GM15510 (cell line): ENCODE measurements around the gene CHMP1A.

Experiments
- POLR2A ChIP-seq: IDR thresholded peaks from 3 replicates; pipeline ENCODE4 v1.6.1; 2011; ENCODE audit warnings: borderline replicate concordance; ENCODE audit not compliant: insufficient read length; ENCODE audit errors: extremely low read depth

CHMP1A gene

DNA sequence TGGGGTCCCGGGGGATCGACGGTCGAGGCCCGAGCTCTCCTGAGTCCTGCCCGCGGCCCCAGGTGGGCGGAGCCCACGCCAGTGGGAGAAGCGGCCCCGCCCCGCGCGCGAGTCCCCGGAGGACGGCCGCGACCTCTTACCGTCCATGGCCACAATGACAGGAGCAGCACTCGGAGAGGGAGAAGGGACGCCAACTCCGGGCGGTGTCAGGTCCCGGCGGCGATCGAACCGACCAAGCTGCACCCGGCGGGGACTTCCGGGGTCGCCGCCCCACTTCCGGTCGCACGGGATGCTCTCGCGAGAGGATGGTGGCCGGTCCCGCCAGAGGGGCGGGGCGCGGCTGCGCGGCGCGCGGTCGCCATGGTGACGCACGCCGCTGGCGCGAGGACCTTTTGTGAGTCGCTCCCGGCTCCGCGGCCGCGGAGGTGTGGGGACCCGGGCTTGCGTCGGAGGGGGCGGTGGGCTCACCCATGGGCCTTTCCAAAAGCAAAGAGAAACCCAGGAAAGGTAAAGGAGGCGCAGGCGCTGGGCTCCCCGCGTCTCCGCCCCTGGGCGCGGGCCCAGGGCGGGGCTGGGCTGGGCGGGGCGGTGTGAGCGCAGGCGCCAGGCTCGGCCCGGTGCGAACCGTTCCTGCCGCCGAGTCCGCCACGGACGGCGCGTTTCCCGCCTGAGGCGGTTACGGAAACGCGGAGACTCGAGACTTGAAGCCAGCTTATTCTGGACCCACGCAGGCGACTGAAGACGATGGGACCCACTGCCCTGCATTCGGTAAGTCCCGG, at the start of gene CHMP1A, which contains the start of gene SPATA33:
Gene CHMP1A, minus strand, starts transcription at position 267 of the 779 bp plus-strand sequence. Its CDS starts 120 bp downstream, at position 147.
Gene SPATA33, plus strand, starts transcription at position 395 of the 779 bp plus-strand sequence. Its CDS starts 76 bp downstream, at position 471.
- TF ChIP-seq POLR2A: peak; percentile 78

DNA sequence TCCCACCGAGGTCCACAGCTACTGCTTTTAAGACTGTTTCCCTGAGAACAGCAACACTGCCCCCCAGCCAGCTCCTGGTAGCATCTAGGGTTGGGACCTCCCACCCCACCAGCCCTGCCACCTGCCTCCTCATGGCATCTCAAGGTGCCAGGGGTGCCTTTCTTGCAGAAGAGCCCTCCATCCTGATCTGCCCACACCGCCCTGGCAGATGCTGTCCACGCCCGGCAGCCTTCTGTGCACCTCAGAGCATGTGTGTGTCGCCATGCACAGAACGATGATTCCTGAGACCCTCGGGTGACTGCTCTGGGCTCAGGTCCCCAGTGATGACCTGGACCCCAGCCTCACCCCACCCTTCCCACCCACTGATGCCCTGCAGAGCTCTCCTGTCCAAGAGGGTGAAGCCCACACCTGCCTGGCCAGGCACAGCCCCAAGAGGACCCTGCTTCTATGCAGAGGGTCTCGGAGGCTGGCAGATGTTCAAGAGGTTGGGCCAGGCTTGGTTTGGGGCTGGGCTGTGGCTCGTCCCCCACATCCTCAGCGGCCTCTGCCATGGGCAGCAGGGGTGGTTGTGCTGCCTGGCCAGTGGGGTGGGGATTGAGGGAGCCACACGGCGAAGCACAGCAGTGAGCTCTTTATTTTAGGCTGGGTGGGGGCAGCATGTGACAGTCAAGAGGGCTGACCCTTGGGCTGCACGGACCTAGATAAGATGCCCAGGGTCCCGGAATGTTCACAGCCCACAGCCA, 49.2 kb upstream of the CHMP1A start:
- TF ChIP-seq POLR2A: no peak

DNA sequence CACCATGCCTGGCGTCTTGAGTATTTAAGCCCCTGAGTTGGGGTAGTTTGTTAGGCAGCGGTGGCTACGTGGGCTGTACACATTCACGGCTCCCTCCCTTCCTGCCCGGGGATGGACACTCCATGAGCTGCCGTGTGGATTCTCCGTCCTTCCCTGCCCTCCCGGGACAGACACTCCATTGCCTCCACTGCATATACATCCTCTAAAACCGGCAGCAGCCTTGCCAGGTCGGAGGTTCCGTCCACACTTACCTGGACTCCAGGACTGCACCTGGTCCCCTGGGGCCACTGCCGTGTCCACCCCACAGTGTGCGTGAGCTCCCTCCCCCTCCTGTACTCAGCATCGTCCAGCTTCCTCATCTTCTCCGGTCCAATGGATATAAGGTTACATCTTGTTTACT, 47.5 kb upstream of the CHMP1A start:
- no peak for TF ChIP-seq POLR2A

DNA sequence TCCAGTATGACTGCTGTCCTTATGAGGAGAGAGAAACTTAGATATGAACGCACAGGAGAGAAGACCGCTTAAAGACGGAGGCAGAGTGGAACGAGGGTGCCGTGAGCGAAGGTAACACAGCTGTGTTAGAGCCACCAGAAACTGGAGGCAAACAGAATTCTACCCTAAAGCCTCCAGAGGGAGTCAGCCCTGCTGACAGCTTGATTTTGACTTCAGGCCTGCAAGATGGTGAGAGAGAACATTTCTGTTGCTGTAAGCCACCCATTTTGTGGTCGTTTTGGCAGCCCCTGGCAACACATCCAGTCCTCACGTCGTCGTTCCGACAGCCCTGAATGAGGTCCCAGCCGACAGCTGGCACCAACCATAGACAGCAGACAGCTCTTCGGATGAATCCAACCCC, 46.8 kb upstream of the CHMP1A start:
- TF ChIP-seq POLR2A: no peak

DNA sequence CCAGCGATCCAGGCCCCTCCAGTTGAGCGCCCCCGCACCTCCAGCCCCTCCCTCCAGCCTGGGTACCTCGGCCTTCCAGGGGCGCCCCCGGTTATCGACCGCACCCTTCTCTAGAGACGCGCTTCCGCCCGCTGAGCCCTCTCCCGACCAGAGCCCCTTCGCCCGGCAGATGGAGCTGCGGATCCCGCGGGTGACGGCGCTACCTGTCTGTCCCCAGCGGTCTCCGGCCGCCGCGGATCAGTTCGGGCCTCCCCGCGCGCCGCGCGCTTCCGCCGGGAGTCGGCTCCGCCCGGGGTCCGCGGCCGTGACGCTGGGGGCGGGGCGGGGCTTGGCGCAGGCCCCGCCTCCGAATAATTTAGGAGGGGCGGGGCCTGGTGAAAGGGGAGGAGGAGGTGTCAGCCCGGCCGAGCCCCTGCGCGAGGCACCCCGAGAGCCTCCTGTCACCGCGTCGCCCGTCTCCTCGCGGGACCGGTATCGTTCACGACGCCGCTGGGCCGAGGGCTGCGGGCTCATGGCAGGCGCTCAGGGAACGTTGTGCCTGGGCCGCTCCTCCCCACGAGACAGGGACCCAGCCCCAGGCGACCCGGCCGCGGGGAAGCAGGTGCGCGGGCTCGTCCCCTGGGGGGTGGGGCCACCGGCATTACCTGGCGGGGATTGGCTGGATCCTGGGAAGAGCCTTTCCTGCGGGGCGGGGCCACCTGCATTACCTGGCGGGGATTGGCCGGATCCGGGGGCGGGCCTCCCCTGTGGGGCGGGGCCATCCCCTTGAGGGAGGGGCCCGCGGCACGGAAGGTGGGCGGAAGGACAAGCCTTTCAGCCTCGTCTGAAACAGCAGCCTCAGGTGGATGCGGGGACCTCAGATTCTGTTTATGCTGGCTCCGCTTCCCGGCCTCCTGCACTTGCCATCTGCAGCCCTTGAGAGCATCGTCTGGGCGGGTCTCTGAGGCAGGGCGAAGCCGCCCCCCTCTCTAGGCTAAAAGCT, 44.2 kb upstream of the CHMP1A start, which contains the start of gene SPATA2L:
Gene SPATA2L, minus strand, starts transcription at position 281 of the 982 bp plus-strand sequence. CDS start 473 bp downstream, outside the sequence.
- peak; percentile 70 for TF ChIP-seq POLR2A

DNA sequence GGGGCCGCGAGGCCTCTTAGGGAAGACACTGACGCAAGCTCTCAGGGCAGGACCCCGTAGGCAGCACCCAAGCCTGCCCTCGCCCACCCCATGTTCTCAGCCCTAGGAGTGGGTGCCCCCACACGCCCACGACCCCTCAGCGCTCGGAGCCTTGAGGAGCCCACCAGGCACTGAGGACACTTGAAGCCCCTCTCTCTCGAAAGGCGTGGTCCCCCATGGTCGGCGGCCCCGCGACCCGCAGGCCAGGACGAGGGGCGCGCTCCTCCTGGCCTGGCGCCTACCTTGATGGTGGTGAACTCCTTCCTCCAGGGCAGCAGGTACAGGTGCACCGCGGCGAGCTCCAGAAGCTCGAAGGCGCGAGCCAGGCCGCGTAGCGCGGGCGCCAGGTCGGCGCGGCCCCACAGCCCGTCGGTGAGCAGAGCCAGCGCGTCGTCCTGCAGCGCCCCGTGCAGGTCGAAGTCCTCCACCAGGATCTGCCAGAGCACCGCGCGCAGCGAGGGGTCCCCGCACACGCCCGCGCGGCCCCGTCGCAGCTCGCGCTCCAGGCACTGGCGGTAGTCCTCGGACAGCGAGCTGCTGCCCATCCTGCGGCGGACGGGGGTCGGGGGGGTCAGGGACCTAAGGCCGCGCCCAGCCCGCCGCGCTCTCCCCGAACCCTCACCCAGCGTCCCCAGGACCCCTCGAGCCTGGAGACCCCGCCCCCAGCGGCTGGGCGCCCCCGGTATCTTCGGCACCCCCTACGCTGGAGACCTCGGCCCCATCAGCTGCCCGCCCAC, 43.3 kb upstream of the CHMP1A start:
- TF ChIP-seq POLR2A: no peak

DNA sequence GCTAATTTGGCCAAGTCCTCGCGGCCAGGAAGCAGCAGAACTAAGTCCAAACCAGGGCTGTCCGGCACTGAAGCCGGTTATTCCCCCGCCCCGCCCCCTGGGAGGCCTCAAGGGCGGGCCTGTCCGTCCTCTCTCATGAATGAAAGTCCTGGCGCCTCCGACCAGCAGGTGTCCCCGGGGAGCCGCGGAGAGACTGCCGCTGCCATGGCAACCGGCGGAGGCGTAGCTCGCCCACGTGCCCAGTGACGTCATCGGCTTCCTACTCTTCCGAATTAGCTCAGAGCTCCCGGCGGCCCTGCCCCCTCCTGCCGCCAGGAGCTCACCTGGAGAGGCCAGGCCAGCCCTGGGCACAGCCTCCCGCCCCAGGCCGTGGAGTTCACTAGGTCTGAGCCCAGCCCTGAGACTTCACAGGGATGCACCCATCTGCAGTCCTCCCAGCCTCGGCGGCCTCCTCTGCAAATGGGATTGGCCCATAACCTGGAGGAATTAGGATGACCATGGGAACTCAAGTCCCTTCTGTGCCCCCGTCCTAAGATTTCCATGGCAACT, 42.7 kb upstream of the CHMP1A start:
- TF ChIP-seq POLR2A: peak; percentile 31

DNA sequence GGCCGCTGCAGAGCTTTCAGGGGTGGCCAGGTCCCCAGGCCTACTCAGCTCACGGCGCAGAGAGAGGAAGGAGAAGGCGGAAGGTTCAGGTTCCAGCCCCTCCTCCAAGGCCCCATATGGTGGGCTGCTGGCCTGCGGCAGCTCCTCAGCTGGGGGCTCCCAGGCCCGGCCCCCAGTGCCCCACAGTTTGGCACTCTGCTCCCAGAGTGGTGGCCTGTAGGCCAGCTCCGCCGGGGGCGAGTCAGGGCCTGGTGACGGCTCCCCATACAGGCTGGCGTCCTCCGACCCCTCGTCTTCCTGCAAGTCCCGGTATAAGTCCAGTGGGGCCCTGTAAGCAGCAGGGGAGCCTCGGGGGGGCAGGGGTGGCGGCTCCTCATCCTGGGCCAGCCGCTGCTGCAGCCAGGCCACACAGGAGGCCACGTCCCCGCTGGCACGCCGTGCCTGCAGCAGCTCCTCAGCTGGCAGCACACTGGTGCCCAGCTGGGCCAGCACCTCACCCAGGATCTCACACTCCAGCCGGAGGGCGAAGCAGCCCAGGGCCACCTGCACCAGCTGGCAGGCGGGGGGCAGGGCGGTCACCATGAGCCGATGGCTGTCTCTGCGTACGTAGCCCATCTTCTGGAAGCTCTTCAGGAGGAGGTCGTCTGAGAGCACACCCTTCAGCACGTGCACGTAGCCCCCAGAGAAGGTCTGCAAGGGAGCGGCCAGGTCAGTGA, 40.3 kb upstream of the CHMP1A start:
- no peak for TF ChIP-seq POLR2A

DNA sequence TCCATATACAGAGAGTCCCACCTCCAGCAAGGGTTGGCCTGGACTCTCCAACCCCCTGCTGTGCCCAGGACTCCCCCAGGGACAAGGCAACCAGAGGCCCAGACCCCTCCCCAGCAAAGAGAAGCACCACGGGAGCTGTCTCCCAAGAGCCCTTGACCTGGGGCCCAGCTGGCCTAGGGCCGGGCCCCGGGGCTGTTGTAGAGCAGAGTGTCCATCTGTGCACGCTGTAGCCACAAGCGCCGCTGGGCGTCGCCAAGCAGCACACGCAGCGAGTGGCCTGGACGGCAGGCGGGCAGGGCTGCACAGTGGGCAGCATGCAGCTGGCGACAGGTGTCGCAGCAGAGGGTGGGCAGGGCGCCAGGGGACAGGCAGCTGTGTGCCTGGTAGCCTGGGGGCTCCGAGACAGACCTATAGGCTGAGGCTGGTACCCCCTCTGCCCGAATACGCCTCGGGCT, 39.7 kb upstream of the CHMP1A start:
- no peak for TF ChIP-seq POLR2A

DNA sequence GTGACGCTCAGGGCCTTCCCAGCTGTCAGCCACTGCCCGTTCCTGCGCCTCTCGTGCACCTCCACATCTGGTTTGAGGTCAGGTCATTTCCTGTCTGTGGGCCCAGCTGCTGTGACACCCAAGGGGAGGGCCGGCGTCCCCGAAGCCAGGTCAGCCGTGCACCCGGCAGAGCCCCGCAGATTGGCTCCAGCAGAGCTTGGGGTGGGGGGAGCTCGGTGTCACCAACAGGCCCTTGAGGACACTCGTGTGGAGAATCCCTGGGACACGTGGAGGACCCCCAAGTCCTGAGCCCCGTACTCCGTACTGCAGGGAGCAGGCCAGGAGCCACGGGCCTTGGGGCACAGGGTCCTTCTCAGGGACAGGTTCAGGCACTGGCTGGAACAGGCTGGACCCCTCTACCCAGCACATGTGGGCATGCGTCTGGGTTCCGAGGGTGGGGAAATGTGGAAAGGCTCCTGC, 39.2 kb upstream of the CHMP1A start:
- TF ChIP-seq POLR2A: no peak

DNA sequence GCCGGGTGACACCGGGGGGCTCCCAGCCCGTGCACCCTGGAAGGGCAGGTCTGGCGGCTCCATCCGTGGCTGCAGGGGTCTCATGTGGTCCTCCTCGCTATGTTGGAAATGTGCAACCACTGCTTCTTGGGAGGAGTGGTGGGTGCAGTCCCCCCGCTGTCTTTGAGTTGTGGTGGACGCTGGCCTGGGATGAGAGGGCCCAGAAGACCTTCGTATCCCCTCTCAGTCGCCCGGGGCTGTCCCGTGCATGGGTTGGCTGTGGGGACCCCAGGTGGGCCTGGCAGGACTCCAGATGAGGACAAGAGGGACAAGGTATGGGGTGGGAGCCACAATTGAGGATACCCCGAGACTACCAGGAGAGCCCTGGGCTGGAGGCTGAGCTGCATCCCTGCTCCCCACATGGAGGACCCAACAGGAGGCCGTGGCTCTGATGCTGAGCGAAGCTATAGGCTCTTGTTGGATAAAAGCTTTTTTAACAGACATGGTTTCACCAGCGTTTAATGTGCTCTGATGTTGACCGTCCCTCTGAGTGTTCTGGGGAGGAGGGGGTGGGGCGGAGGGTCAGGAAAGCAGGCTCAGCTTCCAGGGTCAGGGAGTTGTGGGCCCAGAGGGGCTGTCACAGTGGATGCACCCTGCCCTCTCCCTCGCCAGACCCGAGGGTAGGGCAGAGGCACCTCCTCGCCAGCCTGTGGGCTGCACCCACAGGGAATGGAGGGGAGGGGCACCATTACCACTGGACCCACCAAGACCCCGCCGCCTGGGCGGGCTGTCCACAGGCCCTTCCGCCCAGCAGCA, 38.6 kb upstream of the CHMP1A start:
- TF ChIP-seq POLR2A: no peak
